TTC549 (cell line): ENCODE results near the gene DOCK10.

ENCODE experiments used
- FAIRE-seq: peaks from 2 replicates; lab custom pipeline; 2012; peaks lifted over from hg19 to GRCh38; lab: Jason Lieb, UNC

Gene DOCK10

DNA sequence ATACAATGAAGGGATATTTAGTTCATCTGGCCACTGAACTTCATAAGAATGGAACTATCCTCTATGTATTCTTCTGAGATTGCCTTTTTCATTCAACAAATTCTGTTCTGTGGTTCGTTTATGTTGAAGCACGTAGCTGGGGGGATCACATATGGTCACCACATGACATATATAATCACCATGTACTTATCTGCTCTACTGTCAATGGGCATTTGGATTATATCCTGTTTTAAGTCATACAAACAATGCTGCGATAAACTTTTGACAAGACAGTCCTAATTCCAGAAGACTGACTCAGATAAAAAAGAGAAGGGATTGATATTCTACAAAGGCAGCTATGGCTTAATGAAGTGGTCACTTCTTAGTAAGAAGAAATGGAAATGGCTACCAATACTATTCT lies 210.1 kb downstream of the DOCK10 start:
- FAIRE-seq = no peak

DNA sequence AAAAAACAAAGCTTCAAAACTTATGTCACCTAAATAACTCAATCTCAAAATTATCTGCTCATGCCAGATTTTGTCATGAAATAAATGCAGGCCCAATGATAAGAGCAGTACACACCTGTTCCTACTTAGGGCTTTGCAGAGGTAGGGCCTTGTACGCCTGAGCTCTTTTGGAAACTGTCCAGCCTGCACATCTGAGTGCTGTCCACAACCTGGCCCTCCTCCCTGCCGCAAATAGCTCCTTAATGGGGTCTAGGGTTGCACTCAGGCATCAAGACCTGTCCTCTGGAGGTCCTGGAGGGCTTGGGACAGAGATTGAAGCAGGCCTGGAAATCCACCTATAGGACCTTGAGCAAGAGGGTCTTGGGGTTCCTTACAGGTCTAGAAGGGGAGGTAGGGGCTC lies 210.7 kb downstream of the DOCK10 start:
- no peak for FAIRE-seq

DNA sequence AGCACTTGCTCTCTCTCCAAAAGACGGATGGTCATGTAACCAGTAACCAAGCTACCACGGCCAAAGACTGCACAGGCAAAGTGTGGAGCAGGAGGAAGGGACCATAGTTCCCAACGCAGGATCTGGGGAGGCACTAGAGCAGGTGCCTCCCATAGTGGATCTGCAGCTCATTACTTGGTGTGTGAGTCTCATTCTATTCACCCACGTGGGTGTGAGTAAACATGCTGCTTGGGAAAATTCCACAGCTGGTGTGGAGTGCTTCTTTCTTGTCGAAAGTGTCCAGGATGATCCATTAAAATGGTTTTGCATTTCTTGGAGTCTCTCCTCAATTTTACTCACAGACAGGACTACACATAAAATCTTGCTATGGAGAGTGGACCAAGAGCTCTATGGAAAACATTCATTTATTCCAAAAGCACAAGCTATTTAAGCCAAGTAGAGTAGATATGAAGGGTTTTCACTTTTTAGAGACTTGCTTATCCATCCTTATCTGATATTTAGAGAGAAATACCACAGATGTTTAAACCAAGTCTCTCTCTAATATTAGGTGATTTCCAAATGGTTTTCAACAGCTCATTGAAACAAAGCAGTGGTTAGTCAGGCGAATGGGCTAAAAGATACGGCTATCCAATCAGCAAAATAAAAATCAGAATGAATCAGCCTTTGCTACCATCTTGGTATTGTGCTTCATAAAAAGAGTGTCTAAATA lies 221.8 kb downstream of the DOCK10 start:
- FAIRE-seq = no peak

DNA sequence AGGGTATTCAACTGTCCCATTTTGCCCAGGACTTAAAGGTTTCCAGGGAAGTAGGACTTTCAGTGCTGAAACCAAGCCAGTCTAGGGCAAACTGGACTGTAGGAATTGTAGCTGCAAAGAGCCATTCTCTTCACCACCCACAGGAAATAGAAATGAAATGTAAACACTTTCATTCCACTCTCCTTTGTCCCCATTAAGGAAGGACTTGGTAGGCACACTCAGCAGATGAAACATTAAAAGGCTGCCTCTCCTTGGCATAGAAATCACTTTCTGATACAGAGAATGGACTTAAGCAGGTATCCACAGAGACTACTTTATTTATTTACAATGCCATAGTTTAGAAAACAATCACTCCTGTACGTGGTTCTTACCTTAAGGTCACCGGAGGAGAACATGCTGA lies 223.2 kb downstream of the DOCK10 start:
- no peak for FAIRE-seq

DNA sequence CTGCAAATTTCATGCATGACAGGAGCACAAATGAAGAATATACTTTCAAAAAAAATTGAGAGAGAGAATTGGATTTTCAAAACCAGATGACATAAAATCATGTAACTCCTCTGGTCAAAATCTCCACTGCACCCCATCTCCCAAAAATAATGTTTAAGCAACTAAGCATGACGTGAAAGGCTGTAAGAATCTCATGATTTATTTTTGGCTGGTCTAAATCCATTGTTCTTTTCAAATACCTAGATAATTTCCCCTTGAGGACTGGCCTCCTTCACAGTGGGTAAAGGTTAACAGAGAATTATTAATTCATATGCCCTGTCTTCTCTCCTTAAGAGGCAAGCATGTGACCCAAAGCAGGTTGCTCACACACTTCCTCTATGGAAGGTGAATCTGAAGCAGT lies 224.6 kb downstream of the DOCK10 start:
- no peak for FAIRE-seq

DNA sequence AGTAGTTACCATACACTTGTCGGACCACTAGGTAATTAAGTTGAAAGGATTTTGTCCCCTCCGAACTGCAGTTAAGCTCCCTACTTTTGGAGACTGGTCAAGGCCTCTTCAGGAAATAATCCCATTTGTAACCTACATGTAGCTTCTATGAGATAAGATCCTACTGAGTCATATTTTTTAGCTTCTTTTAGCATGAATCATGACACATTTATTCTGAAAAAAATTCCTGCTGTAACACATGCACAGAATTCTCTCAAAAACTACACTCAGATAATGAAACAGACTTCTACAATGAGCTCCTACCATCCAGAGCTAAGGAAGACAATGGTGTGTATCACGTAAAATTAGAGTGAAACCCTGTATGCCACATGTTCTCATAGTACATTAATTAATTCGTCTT lies 225.5 kb downstream of the DOCK10 start:
- FAIRE-seq = no peak

DNA sequence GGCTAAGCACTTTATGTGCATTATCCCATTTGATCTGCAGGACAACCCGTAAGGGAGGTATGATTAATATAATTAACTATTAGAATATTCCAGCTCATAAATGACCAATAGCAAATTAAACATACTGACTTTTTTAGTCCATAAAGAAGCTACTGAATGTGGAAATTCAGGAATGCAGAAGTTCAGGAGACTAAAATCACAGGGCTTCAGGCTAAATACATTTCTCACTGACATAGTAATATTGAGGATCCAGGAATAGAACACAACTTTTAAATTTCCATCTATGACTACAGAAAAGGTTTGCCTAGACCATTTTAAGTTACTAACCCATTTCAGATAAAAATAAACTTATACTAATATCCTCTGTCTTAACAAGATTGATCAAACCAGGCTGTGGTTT lies 228.7 kb downstream of the DOCK10 start:
- FAIRE-seq = no peak

DNA sequence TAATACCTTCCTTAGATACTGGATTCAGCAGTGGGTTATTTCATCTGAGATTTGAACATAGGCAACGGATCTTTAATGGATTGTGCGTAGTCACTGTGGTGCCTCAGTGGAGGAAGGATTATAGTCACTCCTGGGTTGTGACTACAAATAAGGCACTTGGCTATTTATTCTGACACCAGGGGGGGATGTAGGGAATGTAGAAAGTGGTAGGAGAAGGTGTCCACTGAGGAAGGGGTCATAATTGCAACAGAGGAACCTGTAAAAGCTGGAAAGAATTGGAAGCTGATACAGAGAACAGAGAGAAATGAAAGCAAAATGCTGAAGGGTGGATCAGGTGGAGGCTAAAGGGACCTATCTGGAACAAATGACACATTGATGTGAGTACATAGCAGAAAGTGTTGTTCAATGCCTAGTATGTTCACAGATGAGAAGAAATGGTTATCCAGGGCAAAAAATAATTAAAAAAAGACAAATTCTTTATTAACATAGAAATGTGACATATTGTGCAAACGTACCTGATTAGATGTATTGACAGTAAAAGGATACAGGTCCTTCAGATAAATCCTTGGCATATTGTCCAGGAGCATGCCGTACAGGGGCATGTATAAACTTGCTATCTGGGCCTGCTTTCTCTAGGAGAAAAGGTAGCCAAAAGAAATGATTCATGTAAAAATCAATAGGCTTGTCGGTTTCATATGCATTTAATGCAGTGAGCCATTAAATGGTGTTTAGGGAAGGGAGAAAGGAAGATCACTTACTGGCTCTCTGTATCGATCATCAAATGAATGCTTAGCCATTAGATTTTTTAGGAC lies 234.9 kb downstream of the DOCK10 start:
- FAIRE-seq = no peak

DNA sequence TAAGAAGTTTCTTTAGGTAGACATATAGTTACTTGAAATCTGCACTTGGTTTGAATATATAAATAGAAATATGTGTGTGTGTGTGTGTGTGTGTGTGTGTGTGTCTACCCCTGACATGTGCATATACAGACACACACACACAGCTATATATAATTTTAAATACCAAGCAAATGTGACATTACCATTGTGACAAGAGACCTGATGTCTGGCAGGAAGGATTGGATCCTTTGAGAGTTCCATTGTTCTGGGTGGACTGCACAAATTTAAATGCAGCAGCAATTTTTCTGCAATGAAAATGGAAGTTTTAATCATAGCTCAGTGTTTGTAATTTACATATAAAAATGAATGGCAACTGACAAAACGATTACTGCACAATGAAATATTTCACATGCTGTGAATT lies 238.3 kb downstream of the DOCK10 start:
- FAIRE-seq = no peak

DNA sequence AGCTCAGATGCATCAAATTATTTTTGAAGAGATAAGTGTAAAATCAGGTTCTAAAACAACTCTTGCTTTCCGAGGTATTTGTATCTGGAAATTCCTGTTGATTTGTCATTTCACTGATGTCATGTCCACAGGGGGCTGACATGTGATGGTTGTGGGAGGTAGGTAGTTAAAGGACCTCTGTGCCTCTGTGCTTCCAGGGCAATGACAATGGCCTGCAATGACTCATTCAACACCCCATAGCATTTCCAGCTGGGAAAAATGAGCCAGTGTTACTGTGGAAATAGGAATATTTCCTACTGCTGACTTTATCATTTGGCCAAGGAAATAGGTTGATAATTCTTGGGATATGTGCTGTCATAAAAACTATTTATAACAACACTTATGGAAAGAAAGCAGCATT lies 239.9 kb downstream of the DOCK10 start:
- FAIRE-seq = no peak

DNA sequence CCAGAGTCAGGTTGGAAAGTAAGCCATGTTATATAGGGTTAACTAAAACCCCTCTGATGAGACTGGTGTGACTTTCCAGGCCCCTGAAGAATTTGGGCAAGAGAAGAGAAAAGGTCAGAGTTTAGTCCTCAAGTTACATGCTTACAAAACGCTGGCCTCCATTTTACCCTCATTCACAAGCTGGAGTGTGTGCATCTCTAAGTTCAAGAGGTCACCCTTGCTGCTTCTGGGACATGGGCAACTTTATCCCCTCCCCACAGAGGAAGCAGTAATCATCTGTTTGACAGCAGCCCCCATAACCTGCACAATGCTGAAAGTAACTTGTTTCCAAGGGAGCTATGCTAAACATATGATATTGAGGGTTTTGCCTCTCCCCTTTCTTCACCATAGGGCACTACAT lies 240.9 kb downstream of the DOCK10 start:
- FAIRE-seq = no peak

DNA sequence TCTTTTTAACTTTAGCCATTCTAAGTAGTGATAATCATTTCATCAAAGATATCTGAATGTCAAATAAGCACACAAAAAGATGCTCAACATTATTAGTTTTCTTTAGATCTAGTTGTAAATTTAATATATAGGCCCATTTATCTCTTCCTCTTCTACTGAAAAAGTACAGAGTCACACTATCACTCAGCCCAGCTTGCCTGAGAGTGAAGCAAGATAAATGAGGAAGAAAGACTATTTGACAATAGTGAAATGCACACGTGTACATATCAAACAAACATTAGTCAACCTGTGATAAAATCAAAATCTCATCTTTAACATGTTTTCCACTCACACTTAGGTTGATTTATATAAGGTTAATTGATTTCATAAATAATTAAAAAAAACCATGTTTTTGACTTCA lies 242.6 kb downstream of the DOCK10 start:
- no peak for FAIRE-seq

DNA sequence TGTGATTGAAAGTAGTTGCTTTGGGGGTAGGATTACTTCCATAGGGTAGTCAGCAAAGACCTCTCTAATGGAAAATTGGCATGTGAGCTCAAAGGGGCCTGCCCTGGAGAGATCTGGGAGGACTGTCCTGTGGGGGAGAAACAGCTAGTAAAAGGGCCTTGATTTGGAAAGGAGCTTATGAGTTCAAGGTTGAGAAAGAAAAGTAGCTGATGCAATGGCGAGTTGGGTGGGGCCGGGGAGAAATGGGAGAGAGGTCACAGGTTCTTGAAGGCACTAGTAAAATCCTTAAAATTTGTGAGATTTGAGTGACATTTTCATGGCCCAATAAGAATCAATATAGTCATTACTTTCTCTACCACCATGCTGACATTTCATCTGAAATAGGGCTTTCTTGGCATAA lies 244.1 kb downstream of the DOCK10 start:
- FAIRE-seq = no peak

DNA sequence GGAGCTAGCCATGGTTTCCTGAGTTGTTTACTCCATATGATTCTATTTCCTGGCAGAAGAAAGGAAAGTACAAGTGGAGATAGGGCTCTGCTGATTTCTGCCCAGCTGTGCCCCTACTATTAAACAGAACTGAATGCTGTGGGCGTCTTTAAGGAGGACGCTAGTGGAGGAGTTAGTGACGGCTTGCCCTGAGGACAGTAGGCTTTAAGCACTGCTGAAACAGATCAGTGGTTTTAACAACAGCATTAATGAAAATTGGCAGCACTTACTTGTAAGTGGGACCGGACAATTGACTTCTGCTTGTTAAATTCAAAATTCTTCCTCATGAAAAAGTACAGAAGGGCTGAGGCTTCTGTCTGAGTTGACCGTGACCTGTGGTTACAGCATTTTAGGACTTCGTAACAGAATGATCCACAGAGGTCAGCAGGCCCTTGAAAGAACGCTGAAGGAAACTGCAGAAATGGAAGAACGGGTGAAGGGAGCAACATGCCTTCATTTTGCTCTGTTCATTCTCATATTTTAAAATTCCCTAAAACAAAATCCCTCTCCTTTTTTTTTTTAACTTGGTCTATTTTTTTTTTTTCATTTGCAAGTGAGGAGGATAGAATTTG lies 245.5 kb downstream of the DOCK10 start:
- no peak for FAIRE-seq

DNA sequence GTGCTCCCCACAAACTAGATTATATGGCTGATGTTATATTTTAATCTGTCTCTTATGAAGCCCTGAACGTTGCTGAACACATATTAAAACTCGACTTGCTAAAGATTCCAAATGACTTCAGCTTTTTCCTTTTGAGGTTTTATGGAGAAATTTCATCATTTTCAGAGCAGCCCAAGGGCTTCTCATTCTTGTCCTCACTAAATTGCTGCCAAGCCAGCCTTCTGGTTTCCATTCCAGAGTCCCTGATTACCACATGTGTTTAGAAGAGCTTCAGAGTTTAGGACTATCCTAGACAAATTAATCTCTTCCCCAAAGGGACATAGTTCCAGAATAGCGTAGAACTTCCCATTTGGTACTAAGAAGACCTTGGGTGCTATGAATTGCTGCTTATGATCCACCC lies 248.3 kb downstream of the DOCK10 start:
- no peak for FAIRE-seq

DNA sequence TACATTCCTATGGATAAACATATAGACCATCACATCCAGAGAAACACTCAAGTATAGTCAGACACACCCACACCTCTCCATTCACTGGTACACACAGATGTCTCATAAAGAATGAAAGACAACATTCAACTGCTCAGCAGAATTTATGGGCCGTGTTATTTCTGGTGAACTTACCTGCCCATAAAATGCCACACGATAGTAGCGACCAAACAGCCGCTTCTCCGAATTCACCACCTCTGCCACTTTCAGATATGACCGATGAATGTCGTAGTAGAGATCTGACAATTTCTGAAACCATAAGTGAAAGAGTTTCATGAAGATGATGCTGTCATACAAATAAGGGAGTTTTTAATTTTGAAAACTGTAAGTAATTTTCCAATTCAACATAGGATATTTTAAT lies 255.4 kb downstream of the DOCK10 start:
- no peak for FAIRE-seq

DNA sequence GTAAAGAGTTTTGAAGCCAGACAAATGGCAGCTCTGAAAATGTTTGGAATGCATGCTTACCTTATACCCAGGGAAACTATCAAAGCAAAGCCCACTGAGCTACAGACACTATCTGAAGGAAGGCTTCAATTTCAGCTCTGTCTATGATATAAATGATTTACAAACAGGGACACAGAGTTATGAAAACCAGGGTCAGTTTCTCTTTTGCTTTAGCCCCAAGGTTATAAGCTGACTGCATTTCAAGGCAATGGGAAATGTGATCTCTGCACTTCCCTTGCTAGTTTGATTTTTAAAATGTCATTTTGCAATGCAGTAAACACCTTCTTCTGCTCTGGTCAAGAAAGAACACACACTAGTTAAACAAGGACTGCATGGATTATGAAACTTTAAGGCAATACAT lies 260.9 kb downstream of the DOCK10 start:
- no peak for FAIRE-seq

DNA sequence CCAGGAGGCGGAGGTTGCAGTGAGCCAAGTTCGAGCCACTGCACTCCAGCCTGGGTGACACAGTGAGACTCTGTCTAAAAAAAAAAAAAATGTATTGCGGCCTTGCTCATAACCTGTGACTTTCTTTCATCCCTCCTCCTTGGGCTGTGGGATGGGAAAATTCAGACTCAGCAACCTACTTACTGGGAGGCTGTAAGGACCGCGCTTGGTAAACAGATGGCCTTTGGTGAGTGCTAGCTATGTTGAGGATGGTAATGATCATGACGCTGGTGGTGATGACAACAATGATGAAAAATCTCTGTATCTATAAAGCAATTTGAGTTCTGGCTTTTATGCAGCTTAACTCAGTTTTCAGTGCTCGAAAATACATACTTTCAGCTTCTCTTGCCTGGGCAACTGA lies 261.4 kb downstream of the DOCK10 start:
- FAIRE-seq = no peak

DNA sequence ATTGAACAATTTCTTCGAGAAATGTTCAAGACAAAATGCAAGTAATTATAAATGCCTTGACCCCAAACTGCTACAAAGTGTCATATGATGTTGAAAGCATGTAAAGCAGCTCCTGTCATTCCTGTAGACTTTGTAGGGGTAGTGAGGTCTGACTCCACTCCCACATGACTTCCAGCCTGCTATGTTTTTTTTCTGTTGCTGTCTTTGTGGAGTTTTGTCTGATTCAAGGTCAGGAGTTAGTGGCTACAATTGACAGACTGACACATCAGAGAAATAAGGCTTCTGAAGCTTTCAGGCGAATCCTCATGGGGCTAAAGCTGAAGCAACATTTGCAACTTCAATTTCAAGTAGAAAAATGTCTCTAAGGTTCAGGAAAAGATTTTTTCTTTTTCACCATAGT lies 262.2 kb downstream of the DOCK10 start:
- no peak for FAIRE-seq

DNA sequence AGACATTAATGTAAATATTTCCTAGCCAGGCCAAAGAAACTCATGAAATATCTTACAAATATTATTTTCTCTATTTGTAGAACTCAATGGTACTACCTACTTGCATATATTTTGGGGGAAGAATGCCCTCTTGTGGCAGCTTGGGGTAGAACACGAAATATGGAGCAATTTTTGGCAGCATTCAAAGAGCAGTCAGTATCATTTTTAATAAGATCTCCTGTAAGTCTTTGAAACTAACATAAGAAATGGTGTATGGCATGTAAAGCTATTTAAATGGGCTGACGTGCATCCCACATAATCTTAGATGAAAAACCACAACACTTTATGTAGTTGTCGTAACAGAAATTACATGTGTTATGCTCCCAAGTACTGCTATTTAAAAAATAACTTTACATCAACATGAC lies 263.8 kb downstream of the DOCK10 start:
- peak; percentile 91 for FAIRE-seq

DNA sequence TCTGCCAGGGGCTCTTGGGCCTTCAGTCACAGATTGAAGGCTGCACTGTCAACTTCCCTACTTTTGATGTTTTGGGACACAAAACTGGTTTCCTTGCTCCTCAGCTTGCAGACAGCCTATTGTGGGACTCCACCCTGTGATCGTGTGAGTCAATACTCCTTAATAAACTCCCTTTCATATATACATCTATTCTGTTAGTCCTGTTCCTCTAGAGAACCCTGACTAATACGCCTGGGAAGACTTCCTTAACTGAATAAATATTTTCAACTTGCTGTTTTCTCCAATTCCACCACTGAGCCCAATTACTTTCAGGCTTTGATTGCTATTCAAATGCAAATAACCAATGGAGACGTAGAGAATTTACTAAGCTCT lies 264.7 kb downstream of the DOCK10 start:
- no peak for FAIRE-seq

DNA sequence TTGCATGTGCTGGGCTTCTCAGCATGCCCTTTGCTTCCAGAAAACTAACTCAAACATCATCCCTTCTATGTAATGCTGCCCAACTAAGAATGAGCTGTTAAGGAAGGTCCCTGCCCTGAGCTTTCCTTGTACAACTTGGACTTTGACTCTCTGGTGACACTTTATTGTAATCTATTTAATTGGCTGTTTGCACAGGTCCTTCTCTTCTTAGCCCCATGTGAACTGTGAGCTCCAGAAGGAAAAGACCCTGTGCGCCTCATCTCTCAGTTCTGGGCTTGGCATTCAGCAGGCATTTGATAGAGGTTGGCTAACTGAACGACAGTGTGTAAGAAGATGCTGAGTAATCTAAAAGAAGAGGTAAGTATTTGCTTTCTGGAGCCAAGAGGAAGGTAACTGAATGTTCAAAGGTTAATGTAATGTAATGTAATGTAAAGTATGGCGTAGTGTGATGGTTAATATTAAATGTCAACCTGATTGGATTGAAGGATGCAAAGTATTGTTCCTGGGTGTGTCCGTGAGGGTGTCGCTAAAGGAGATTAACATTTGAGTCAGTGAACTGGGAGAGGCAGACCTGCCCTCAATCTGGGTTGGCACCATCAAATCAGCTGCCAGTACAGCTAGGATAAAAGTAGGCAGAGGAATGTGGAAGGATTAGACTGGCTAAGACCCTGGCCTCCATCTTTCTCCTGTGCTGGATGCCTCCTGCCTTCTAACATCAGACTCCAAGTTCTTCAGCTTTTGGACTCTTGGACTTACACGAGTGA lies 265.3 kb downstream of the DOCK10 start:
- FAIRE-seq = no peak

DNA sequence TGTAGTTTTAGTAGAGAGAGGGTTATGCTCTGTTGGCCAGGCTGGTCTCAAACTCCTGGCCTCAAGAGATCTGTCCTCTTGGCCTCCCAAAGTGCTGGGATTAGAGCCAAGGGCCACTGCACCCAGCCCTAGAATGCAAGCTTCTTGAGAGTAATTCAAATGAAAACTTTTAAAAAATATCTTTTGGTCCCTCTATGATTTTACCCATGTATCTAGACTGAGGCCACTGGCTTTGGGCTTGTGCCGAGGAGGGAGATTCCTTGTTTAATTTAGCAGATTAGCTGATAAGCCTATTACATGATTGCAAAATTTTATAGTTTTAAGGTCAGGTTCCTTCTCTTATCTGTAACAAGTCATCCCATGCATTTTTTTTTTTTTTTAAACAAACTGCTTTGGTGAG lies 266.6 kb downstream of the DOCK10 start:
- FAIRE-seq = no peak
